GM19372 (cell line): ENCODE measurements around the gene HNRNPLL.

ENCODE experiments used
- ATAC-seq: cut with Tn5 transposase; IDR thresholded peaks from one replicate; pipeline ENCODE4 v1.9.1; 2021; ENCODE audit warnings: mild to moderate bottlenecking, low read depth, moderate library complexity; ENCODE audit not compliant: unreplicated experiment

Gene HNRNPLL

GRCh38 chr2:38598200-38598990 lies 4.3 kb downstream of the HNRNPLL start:
- no peak for ATAC-seq

GRCh38 chr2:38597115-38597514 lies 5.6 kb downstream of the HNRNPLL start:
- no peak for ATAC-seq

GRCh38 chr2:38596229-38596628 lies 6.5 kb downstream of the HNRNPLL start:
- ATAC-seq: no peak

GRCh38 chr2:38592951-38593350 lies 9.8 kb downstream of the HNRNPLL start:
- no peak for ATAC-seq

- no peak for ATAC-seq
Measured at GRCh38 chr2:38591152-38591551, 11.6 kb downstream of the HNRNPLL start.

GRCh38 chr2:38590053-38590452 lies 12.7 kb downstream of the HNRNPLL start:
- ATAC-seq: no peak

GRCh38 chr2:38586931-38587330 lies 15.8 kb downstream of the HNRNPLL start:
- no peak for ATAC-seq

- no peak for ATAC-seq
Measured at GRCh38 chr2:38584881-38585280, 17.8 kb downstream of the HNRNPLL start.

GRCh38 chr2:38583994-38584393 lies 18.7 kb downstream of the HNRNPLL start:
- ATAC-seq: no peak

- ATAC-seq: no peak
Measured at GRCh38 chr2:38583524-38583923, 19.2 kb downstream of the HNRNPLL start.

- no peak for ATAC-seq
Measured at GRCh38 chr2:38581193-38582147, 21.3 kb downstream of the HNRNPLL start.

- ATAC-seq: no peak
Measured at GRCh38 chr2:38580115-38580636, 22.6 kb downstream of the HNRNPLL start.

- no peak for ATAC-seq
Measured at GRCh38 chr2:38578832-38579231, 23.9 kb downstream of the HNRNPLL start.

- no peak for ATAC-seq
Measured at GRCh38 chr2:38574278-38574677, 28.4 kb downstream of the HNRNPLL start.

GRCh38 chr2:38572167-38572566 lies 30.6 kb downstream of the HNRNPLL start:
- no peak for ATAC-seq

GRCh38 chr2:38571193-38571592 lies 31.5 kb downstream of the HNRNPLL start:
- no peak for ATAC-seq

GRCh38 chr2:38568724-38569436 lies 33.8 kb downstream of the HNRNPLL start:
- no peak for ATAC-seq

GRCh38 chr2:38565333-38565732 lies 37.4 kb downstream of the HNRNPLL start:
- no peak for ATAC-seq

GRCh38 chr2:38561691-38562090 lies 41.0 kb downstream of the HNRNPLL start:
- ATAC-seq: no peak

- ATAC-seq: no peak
Measured at GRCh38 chr2:38560092-38560491, 42.6 kb downstream of the HNRNPLL start.

- ATAC-seq: no peak
Measured at GRCh38 chr2:38557981-38558380, 44.7 kb downstream of the HNRNPLL start.
